SU-DHL-6 (cell line): ENCODE results near the gene CNPY3.

Experiments
- EZH2phosphoT487 ChIP-seq: fragments of 200-600 bp; sonication (generic), shearing (Covaris generic); conservative IDR thresholded peaks from 2 replicates; pipeline ENCODE4 v1.6.1; 2018; ENCODE audit warnings: mild to moderate bottlenecking, antibody characterized with exemption, low read length, moderate library complexity, mixed read lengths
- TF ChIP-seq, protein P1 (sequence below): fragments of 200-600 bp; sonication (generic); IDR thresholded peaks from one replicate; pipeline ENCODE4 v1.5.1; 2017; ENCODE audit warnings: antibody characterized with exemption, mild to moderate bottlenecking, low read length, moderate library complexity; ENCODE audit not compliant: insufficient read depth, poor library complexity, severe bottlenecking

DNA sequence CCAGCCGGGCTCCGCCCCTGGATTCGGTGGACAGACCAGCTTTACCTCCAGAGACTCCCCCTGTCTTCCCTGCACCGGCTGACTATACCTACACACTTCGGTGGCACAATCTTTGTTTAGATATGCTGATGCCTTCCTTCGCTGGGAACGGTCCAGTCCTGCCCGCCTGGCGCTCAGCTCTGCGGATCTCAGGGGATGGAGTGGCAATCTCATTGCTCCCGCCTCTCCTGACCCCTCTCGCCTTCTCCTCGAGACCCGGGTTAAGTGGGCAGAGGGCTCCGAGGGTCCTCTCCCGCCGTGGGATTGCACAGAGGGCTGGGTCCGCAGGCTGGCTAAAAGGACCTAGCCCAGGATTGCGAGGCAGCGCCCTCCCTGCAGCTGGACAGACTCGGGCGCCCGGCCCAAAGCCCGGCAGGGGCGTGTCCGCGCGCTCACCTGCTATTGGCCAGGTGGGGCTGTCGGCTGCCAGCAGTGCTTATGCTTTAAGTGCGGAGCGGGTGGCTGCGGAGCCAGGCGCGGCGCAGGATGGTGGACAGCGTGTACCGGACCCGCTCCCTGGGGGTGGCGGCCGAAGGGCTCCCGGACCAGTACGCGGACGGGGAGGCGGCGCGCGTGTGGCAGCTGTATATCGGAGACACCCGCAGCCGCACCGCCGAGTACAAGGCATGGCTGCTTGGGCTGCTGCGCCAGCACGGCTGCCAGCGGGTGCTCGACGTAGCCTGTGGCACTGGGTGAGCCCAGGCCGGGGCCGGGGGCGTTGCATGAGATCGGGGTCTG is 31.2 kb downstream of the CNPY3 start, which contains the start of gene GNMT:
- TF ChIP-seq EZH2phosphoT487, result no peak
- TF ChIP-seq, protein P1, sequence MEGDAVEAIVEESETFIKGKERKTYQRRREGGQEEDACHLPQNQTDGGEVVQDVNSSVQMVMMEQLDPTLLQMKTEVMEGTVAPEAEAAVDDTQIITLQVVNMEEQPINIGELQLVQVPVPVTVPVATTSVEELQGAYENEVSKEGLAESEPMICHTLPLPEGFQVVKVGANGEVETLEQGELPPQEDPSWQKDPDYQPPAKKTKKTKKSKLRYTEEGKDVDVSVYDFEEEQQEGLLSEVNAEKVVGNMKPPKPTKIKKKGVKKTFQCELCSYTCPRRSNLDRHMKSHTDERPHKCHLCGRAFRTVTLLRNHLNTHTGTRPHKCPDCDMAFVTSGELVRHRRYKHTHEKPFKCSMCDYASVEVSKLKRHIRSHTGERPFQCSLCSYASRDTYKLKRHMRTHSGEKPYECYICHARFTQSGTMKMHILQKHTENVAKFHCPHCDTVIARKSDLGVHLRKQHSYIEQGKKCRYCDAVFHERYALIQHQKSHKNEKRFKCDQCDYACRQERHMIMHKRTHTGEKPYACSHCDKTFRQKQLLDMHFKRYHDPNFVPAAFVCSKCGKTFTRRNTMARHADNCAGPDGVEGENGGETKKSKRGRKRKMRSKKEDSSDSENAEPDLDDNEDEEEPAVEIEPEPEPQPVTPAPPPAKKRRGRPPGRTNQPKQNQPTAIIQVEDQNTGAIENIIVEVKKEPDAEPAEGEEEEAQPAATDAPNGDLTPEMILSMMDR, result no peak
